DND-41 (cell line): ENCODE results near the gene NKD2.

Experiments used
- ATAC-seq: fragments of 200-7000 bp; cut with Tn5 transposase; 3 replicates; pipeline ENCODE4 v1.9.1; 2021; ENCODE audit warnings: low read depth; ENCODE audit not compliant: insufficient read depth
- DNase-seq: peaks from one replicate; pipeline ENCODE4 v3.0.0-alpha.2; 2020
- H2AFZ ChIP-seq: 2 replicates; pipeline ENCODE4 v1.6.0; 2012; ENCODE audit warnings: low read depth, low read length
- H3K27ac ChIP-seq: 2 replicates; pipeline ENCODE4 v1.5.1; 2012; ENCODE audit warnings: low read length, inconsistent platforms
- H3K27me3 ChIP-seq: fragments of 200-600 bp; sonication (generic); 2 replicates; pipeline ENCODE4 v1.6.0; 2012; ENCODE audit warnings: low read length, mild to moderate bottlenecking, inconsistent platforms; ENCODE audit not compliant: insufficient read depth, poor library complexity
- H3K36me3 ChIP-seq: 2 replicates; pipeline ENCODE4 v1.5.1; 2012; ENCODE audit warnings: low read length, inconsistent platforms; ENCODE audit not compliant: insufficient read depth
- H3K4me1 ChIP-seq: 2 replicates; pipeline ENCODE4 v1.5.1; 2012; ENCODE audit warnings: mild to moderate bottlenecking, low read length; ENCODE audit not compliant: insufficient read depth
- H3K4me2 ChIP-seq: 2 replicates; pipeline ENCODE4 v1.6.0; 2012; ENCODE audit warnings: mild to moderate bottlenecking, moderate library complexity, low read length, inconsistent platforms; ENCODE audit not compliant: insufficient read depth
- H3K4me3 ChIP-seq, 2 experiments: fragments of 200-600 bp in 1 of 2; shearing (Covaris generic) in 1 of 2; 2 replicates each; pipeline ENCODE4 v1.5.1; 2012 to 2016; ENCODE audit warnings: inconsistent platforms in 2 of 2, low read length in 2 of 2, mild to moderate bottlenecking in 2 of 2, low read depth in 1 of 2, moderate library complexity in 1 of 2
- H3K79me2 ChIP-seq: 2 replicates; pipeline ENCODE4 v1.6.0; 2012; ENCODE audit warnings: low read length, inconsistent platforms; ENCODE audit not compliant: insufficient read depth
- H3K9ac ChIP-seq: 2 replicates; pipeline ENCODE4 v1.6.0; 2012; ENCODE audit warnings: low read depth, mild to moderate bottlenecking, inconsistent platforms, low read length, moderate library complexity
- H3K9me3 ChIP-seq: 2 replicates; pipeline ENCODE4 v1.5.1; 2012; ENCODE audit warnings: low read length, moderate library complexity, mild to moderate bottlenecking, inconsistent platforms; ENCODE audit not compliant: insufficient read depth, severe bottlenecking
- H4K20me1 ChIP-seq: 2 replicates; pipeline ENCODE4 v1.6.0; 2012; ENCODE audit warnings: low read length; ENCODE audit not compliant: insufficient read depth
- EZH2 ChIP-seq: IDR thresholded peaks from 3 replicates; pipeline ENCODE4 v1.6.1; 2012; ENCODE audit warnings: borderline replicate concordance, low read depth, mild to moderate bottlenecking, moderate library complexity, low read length, inconsistent platforms; ENCODE audit not compliant: severe bottlenecking
- TF ChIP-seq, protein P1 (sequence below): IDR thresholded peaks from 2 replicates; pipeline ENCODE4 v1.5.1; 2012; ENCODE audit warnings: borderline replicate concordance, low read length, moderate library complexity, mild to moderate bottlenecking; ENCODE audit not compliant: poor library complexity, severe bottlenecking; ENCODE audit errors: extremely low read depth

Gene NKD2

DNA sequence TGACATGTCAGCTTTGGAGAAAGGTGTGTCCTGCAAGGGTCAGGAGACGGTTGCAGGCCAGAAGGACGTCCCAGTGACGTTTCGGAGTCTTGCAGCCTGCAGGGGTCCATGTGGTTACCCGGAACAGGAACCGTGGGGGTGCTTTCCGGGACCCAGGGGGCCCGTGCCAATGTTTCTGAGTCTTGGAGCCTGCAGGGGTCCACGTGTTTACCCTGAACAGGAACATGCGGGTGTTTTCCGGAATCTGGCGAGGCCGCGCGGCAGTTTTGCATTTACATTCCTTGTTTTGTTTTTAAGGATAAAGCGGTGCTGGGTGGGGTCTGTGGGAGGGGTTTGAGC lies 30.6 kb downstream of the NKD2 start:
- Histone ChIP-seq H3K27ac (no peak overlapping the region), H3K79me2 (no peaks in the 10 kb centered on the region), H3K4me1 (no peaks in the 10 kb centered on the region), H3K4me2 (no peak overlapping the region), H4K20me1 (peaks cover 6% of the 10 kb centered on the region), H3K27me3 (no peaks in the 10 kb centered on the region), H3K4me3 (no peak overlapping the region), H3K9me3 (peaks cover 14% of the 10 kb centered on the region), H3K36me3 (peaks cover 56% of the 10 kb centered on the region), H2AFZ (no peak overlapping the region), H3K9ac (no peak overlapping the region)
- ATAC-seq (no peak), DNase-seq (no peak)
- no peak for TF ChIP-seq EZH2
- TF ChIP-seq, protein P1, sequence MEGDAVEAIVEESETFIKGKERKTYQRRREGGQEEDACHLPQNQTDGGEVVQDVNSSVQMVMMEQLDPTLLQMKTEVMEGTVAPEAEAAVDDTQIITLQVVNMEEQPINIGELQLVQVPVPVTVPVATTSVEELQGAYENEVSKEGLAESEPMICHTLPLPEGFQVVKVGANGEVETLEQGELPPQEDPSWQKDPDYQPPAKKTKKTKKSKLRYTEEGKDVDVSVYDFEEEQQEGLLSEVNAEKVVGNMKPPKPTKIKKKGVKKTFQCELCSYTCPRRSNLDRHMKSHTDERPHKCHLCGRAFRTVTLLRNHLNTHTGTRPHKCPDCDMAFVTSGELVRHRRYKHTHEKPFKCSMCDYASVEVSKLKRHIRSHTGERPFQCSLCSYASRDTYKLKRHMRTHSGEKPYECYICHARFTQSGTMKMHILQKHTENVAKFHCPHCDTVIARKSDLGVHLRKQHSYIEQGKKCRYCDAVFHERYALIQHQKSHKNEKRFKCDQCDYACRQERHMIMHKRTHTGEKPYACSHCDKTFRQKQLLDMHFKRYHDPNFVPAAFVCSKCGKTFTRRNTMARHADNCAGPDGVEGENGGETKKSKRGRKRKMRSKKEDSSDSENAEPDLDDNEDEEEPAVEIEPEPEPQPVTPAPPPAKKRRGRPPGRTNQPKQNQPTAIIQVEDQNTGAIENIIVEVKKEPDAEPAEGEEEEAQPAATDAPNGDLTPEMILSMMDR, result no peak

DNA sequence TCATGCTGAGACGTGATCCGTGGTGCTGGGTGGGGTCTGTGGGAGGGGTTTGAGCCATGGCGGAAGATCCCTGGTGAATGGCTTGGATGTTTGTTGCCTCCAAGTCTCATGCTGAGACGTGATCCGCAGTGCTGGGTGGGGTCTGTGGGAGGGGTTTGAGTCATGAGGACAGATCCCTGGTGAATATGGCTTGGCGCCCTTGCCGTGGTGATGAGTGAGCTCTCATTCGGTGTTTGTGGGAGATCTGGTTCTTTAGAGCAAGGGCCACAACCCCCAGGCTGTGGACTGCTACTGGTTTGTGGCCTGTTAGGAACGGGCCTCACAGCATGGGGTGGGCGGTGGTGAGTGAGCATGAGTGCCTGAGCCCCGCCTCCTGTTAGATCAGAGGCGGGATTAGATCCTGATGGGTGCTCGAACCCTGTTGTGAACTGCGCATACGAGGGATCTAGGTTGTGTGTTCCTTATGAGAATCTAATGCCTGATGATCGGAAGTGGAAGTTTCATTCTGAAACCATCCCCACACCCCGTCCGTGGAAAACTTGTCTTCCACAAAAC lies 31.2 kb downstream of the NKD2 start:
- H3K79me2 ChIP-seq, result no peaks in the 10 kb centered on the region
- ATAC-seq (no peak), DNase-seq (no peak)
- H3K9me3 ChIP-seq, result peaks cover 14% of the 10 kb centered on the region
- H3K9ac ChIP-seq, result no peak overlapping the region
- H2AFZ ChIP-seq, result no peak overlapping the region
- no peak overlapping the region for H3K4me2 ChIP-seq
- TF ChIP-seq EZH2, result no peak
- TF ChIP-seq, protein P1, result no peak
- no peaks in the 10 kb centered on the region for H3K4me1 ChIP-seq
- H3K27me3 ChIP-seq, result no peaks in the 10 kb centered on the region
- peaks cover 50% of the 10 kb centered on the region for H3K36me3 ChIP-seq
- H4K20me1 ChIP-seq, result peaks cover under 1% of the 10 kb centered on the region; the same call in 1 of the 2 replicates
- H3K4me3 ChIP-seq, result no peak overlapping the region
- H3K27ac ChIP-seq, result no peak overlapping the region

DNA sequence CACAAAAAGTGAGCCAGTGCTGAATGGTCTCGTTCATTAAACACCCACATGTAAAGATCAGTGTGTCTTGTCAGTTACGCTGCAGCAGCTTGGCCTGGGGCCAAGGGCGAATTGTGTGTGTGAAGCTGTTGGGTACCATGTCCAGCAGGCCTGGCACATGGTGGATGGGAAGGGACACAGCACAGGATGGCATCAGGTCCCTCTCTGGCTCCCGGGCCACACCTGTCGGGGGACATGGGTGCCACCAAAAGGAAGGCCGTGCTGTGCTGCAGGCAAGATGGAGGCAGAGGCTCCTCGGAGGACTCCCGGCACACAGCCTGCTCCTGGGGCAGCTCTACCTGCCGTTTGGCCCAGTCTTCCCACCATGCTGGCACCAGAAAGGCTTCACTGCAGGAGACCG lies 32.0 kb downstream of the NKD2 start:
- Histone ChIP-seq H3K9me3 (peaks cover 14% of the 10 kb centered on the region), H3K27ac (no peak overlapping the region), H3K27me3 (no peaks in the 10 kb centered on the region), H3K9ac (no peak overlapping the region), H3K4me1 (no peaks in the 10 kb centered on the region), H3K36me3 (peaks cover 42% of the 10 kb centered on the region), H3K79me2 (no peaks in the 10 kb centered on the region), H2AFZ (no peak overlapping the region), H3K4me2 (no peak overlapping the region), H4K20me1 (no peaks in the 10 kb centered on the region), H3K4me3 (no peak overlapping the region)
- ATAC-seq, result no peak
- no peak for DNase-seq
- TF ChIP-seq, protein P1, result no peak
- no peak for TF ChIP-seq EZH2
